ENCODE measurements around the gene PIGV.

DNA sequence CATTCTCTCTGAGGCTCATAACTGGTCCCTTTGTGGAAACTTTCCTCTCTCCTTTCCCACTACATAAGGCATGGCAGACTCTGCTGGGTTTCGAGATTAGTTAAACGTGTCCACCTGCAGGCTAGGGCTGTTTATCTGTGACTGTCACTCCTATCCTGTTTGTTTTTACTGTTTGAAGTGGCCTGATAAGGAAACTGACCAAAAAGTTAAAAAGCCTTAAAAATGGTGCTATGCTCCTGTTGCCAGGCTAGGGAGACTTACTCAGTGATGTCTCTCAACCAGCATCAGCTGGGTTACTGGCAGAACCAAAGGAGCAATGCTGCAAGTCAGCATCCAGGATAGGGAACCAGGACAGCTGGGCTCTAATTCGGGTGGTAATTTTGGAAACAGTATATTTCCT, 3.9 kb downstream of the PIGV start:
- TF ChIP-seq, protein P1, sequence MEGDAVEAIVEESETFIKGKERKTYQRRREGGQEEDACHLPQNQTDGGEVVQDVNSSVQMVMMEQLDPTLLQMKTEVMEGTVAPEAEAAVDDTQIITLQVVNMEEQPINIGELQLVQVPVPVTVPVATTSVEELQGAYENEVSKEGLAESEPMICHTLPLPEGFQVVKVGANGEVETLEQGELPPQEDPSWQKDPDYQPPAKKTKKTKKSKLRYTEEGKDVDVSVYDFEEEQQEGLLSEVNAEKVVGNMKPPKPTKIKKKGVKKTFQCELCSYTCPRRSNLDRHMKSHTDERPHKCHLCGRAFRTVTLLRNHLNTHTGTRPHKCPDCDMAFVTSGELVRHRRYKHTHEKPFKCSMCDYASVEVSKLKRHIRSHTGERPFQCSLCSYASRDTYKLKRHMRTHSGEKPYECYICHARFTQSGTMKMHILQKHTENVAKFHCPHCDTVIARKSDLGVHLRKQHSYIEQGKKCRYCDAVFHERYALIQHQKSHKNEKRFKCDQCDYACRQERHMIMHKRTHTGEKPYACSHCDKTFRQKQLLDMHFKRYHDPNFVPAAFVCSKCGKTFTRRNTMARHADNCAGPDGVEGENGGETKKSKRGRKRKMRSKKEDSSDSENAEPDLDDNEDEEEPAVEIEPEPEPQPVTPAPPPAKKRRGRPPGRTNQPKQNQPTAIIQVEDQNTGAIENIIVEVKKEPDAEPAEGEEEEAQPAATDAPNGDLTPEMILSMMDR (conservative IDR thresholded peaks at IDR 0.05), result no peak
- no peak for TF ChIP-seq ZFX (IDR thresholded peaks at IDR 0.05)

All from C4-2B (cell line).